Stimulated activated CD8-positive, alpha-beta memory T cell treated with anti-CD3 and anti-CD28 coated beads, Interleukin-7, amount 100 ng/mL, for 24 hours (primary cell): Measurements from ENCODE around the gene HIRA.
"Not testable (repeated sequence)": the region's sequence is repeated elsewhere in the genome, so short reads cannot be mapped to it uniquely, and the experiment has no call there.

Experiments
- DNase-seq: peaks from one replicate; pipeline ENCODE4 v3.0.0-alpha.2; 2020; ENCODE audit warnings: low read depth

Gene HIRA

DNA sequence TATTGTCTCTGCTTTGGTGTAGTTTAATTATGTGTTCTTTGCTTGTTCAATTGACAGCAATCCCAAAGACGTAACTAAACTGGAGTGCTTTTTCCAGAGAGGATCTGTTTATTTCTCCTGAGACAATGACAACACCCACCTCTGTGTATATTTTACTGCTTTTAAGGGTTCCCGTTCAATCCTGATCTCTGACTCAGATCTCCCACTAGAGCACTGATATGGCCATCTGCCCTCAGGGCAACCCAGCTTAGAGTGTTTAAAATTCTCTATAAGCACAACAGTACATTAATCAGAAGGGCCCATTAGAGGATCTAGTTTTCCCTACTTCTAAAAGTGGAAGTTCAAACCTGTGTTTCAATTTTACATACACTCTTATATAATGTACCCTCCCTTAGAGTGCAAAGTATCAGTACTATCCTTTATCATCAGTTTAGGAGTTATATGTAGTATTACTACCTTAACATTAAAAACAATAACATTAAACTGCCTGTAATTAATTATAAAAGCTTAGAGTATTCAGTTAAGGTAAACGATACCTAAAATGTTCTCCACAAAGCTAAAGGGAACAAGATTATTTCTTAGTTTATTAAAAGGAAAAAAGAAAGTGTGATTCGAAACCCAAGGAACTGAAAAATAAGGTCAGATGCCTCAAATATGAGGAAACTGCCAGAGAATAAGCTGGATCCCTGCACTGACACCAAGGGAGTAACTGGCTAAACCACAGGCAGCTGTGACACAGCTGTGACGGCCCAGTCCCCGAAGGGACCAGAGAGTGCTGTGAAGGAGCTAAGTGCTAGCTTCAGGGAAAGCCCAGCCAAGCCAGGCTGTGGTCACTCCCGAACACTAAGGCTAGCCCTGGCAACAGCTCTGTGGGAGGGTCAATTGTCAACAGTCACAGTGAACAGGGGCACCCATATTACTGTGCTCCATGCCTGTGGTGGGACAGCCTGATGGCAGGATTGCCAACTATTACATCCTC is 32.2 kb upstream of the HIRA start:
- no peak for DNase-seq

DNA sequence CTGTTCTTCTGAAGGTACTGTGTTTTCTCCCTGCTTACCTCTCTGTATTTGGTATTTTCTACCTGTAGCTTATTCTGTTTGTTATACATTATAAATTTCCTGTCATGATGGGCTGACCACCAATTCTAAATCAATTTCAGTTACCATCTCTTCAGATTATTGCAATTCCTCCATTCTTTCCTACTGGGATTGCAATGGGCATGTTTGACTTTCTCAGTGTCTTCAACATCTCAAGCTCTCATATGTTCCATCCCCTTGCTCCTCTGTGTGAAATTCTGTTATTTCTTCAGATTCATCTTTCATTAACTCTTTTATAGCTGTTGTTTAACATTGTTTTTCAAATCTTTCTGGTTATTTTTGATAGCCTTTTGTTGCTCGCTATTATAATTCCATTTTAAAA is 31.5 kb upstream of the HIRA start:
- DNase-seq = no peak

DNA sequence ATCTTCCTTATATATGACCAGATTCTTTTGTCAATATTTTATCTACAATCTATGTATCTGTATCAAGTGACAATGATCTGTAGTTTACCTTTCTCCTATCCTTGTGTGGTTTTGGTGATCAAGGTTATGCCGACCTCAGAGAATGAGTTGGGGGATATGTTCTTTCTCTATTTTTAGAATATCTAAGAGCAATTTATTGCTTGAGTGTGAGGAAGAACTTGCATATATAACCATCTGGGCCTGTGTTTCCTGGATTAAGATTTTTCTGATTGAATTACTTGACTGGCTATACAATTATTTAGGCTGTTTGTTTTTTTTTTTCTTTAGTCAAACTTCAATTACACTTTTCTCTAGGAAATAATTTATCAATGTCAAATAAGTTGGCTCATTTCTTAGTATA is 30.0 kb upstream of the HIRA start:
- no peak for DNase-seq

DNA sequence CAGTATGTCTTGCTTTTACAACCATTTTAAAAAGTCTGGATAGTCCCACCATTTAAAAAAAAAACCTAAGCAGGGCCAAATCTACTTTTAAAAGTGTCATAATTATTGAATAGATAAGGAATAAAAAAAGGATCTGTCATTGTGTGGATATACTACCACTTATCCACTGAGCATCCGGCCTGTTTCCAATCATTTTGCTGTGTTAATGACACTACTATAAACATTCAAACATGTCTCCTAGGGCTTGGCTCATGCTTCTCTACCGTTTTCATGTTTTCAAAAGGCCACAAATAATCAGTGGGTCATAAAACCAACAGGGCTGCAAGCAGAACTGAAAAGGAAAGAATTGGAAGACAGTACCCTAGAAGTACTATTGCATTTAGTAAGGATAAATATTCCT is 28.5 kb upstream of the HIRA start:
- no peak for DNase-seq

DNA sequence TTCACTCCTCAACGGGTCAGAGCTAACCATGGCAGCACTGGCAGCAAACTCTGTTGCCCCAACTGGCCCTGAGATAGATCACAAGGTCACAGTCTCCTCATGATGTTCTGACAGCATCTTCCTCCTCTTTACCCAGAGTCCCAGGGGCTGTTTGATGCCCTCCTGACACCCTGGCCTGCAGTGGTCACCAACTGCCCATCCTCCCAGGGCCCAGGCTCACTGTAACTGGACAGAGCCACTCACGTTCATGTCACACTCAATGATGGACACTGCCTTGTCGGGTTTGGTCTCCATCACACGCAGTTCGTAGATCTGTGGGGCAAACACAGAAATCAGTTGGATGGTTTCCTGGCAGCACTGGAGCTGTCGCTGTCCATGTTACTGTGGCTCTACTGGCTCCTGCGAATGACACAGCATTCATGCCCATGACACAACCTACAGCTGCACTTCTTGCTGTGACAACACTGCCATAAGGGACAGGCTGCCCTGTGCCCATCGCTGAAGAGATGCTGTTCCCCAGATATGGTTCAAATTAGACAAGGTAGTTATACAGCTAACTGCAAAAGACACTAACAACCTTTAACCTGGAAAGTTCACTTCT is 26.4 kb upstream of the HIRA start:
- no peak for DNase-seq

DNA sequence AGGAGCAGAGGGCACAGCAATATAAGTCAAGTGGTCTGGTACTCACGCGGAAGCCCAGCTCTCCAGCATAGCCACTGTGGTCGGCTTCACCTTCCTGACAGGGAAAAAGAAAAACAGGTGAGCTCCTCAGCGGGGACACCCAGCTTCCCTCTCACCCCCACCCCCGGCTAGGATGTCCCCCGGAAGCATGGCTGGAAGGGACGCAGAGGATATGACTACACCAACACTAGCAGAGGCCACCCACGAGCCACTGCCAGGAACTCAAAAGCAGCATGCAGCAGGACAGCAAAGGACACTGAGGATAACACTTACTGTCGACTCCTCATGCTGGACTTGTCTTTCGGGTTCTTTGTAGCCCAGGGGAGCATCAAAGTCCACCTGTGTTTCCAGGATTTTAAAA is 25.0 kb upstream of the HIRA start:
- no peak for DNase-seq

DNA sequence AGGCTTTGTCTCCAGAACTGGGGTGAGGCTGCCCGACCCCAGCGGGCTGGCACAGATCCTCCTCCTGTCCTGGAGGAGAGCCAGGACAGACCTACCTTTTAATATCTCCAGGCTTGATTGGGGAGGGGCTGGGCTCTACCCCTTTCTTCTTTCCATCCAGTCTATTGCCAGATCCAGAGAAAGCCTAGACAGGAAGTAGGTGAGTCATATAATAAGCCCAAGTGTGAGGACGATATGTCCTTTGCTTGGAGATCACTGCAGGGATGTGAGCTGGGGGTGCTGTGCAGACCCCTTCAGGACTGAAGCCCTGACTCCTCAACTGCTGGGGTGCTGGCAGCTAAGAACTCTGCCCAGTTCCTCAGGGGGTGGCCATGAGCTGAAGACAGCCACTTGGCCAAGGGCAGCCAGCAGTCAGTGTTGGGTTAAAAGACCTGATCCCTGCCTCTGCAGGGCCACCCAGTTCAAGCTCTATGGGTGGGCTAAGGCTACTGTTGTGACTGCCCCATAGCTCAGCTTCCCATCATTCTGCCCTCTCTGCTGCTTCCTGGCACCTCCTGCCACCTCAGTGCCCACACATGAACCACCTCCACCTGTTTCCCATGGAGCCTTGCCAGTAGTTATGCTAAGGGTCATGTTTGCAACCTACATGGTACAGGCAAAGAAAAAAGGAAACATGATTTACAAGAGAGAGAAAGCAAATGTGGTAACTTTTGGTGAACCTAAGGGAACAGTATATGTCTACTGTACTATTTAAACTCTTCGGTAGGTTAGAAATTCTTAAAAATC is 24.2 kb upstream of the HIRA start:
- no peak for DNase-seq

DNA sequence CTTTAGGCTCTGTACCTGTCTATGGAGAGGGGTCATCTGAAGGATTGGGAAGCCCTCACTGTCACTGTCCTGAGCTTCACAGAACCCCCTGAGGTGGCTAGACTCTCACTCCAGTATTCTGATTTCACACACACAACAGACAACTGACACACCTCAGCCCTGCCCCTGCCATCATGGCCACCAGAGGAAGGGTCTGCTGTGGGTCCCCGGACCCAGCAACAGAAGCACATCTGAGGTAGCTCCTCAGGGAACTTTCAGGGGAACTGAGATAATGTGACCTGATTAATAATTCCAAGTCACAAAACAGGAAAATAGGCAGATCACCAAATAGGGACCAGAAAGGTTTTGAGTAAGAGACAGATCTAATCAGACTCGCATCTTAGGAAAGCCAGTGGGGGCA is 23.5 kb upstream of the HIRA start:
- no peak for DNase-seq

DNA sequence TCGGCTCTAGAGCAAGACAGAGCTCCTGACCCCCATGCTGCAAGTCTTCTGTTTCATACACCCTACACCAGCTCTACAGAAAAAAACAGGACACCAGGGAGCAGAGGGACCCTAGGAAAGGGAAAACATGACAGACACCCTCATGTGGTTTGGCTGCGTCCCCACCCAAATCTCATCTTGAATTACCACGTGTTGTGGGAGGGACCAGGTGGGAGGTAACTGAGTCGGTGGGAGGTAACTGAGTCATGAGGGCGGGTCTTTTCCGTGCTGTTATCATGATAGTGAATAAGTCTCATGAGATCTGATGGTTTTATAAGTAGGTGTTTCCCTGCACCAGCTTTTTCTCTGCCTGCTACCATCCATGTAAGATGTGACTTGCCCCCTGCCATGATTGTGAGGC is 22.6 kb upstream of the HIRA start:
- no peak for DNase-seq

DNA sequence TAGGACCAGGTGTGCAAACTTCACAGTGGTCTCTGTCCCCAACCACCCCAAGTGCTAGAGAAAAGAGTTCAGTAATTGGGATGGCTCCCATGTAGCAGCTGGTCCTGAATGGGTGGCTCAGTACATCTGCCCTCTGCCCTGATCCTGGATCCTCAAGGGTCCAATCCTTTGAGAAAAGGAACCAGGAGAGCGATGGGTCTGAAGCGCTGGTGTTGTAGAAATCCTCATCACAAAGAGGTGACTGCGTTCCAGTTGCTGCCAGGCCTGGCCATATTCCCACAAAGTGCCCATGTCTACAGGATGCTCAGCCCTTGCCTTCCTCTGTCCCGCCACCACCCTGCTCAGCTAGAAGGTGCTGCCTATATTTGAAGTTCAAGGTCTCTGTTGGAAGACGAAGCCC is 22.2 kb upstream of the HIRA start:
- DNase-seq = no peak

DNA sequence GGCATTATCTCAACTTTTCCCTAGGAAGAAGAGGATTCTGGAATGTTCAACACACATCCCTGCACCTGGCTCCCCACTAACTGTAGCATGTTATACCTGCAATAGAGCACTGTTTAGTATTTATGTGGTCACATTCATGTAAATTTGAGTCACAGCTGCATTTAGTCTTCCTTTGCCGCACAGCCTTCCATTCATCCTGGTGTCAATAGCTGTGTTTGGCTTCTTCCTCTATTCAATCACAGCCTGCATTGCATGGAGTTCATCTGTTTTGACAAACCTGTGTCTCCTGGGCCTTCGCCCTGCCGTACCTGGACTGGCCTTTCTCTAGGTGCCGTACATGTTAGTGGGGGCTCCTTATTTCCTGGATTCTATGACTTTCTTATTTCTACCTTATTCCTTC is 20.0 kb upstream of the HIRA start:
- no peak for DNase-seq

DNA sequence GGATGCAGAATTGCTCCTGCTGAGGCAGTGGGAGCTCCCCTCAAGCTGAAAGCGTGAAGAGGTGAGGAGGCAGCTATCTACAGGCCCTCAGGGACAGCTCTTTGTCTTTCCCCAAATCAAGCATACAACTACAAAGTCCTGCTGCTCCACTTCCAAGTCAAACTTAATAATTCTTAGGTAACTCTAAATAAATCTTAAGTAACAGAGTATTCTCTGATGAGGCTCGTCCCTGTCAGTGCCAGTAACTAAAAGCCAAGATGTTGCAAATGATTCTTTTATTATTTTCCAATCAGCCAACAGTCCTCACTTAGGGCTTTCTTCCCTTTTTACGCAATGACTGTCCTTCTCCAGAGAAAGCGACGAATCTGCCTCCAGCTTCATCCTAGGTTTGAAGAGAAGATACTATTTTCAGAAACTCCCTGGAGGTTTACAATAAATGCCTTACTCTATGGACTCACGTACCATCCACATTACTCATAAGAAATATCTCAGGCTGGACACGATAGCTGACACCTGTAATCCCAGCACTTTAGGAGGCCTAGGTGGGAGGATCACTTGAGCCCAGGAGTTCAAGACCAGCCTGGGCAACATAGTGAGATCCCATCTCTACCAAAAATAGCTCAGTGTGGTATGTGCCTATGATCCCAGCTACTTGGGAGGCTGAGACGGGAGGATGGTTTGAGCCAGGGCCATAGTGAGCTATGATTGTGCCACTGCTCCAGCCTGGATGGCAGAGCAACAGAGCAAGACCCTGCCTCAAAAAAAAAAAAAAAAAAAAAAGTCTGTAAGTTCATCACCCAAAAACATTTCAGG is 19.0 kb upstream of the HIRA start:
- no peak for DNase-seq

DNA sequence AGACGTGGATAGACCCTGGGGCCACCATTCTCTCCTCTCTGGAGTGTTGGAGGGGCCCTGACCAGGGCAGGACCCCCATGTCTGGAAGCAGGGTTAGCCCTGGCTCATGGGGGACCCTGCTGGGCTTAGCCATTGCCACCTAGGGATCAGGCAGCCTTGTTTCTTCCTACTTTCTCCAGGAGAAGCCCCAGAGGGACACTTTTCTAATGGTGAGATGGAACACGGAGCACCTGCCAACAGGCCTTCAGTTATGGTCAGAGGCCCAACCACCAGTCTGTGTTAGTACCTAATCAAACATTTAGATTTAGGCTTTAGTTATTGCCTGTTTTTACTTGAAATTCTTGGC is 17.9 kb upstream of the HIRA start:
- DNase-seq = no peak

DNA sequence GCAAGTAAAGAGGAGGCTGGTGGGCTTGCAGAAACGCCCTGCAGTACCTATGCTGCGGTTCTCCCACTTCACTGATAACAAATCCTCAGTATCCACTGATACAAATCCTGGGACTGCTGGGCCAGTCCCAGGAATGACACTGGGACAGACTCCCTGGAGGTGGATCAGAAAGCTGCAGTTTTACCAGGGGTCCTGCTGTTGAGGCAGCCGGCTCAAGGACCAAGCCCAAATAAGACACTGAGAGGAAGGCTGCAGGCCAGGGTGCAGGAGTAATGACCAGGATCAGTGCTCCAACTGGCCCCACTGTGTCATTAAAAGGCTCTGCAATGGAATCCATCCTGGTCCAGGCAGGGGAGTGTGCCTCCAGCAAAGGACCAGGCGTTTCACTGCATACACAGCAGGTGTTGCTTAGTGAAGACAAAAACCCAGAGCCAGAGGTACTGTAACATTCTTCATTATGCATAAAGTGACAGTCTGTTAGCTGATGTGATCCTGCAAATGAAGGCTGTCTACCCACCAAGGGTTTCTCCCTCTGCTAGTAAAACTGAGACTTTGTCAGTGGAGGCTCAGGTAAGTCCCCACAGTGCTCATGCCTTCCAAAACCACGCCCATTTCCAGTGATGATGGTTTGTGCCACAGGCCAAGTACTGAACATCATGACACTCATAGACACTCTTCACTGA is 17.3 kb upstream of the HIRA start:
- DNase-seq = no peak

DNA sequence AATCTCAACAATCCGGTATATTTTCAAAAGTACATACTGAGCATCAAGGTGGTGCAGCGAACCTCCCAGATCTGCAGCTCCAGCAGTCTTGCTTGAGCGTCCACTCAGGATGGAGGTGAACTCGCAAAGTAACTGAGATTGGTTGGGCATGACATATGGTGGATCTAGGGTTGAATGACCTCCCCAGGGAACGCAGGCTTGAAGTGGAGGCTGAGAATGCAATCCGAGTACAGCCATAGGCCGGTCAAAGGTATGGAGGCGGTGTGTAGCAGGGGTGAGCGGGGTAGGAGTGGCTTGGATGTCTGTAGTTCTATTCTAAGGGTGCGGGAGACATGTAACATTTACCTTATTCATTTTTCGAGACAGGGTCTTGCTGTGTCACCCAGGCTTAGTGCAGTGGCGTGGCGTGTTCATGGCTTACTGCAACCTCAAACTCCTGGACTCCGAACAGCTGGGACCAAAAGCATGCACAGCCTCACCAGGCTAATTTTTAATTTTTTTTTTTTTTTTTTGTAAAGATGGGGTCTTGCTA is 16.6 kb upstream of the HIRA start:
- no peak for DNase-seq

DNA sequence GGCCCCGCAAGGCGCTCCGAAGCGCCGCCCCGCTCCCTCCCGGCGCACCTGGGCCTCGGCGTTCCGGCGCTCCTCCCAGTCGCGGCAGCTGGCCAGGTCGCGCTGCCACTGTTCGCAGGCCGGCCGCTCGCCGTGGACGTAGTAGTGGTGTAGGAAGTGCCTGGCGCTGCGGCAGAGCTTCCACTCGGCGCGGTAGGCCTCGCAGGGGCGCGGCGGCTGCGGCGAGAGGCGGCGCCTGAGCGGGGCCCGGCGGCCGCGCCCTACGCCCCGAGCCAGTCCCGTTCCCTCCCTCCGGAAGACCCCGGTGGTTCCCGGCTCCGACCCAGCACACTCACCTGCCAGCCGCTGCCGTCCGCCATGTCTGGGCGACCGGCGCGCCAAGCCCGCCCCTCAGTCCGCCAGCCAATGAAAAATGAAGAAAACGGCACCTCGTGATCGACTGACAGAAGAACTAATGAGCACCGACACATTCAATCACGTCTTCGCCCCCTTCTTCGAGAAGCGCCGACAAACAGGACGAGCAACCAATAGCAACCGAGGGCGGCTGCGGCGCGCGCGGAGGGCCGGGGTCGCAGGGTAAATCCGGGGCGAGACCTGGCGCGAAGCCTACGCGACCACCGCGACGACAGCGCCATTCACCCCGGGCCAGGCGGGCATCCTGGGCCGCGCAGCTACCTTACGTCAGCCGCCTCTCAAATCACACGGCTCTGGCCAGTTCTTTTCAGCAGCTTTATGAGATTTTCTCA is 16.0 kb upstream of the HIRA start, which contains the start of gene C22orf39:
TSS of gene C22orf39 (minus strand) at position 382 of the 746 bp plus-strand sequence. CDS start at position 359, 23 bp downstream.
- DNase-seq = peak; percentile 70

DNA sequence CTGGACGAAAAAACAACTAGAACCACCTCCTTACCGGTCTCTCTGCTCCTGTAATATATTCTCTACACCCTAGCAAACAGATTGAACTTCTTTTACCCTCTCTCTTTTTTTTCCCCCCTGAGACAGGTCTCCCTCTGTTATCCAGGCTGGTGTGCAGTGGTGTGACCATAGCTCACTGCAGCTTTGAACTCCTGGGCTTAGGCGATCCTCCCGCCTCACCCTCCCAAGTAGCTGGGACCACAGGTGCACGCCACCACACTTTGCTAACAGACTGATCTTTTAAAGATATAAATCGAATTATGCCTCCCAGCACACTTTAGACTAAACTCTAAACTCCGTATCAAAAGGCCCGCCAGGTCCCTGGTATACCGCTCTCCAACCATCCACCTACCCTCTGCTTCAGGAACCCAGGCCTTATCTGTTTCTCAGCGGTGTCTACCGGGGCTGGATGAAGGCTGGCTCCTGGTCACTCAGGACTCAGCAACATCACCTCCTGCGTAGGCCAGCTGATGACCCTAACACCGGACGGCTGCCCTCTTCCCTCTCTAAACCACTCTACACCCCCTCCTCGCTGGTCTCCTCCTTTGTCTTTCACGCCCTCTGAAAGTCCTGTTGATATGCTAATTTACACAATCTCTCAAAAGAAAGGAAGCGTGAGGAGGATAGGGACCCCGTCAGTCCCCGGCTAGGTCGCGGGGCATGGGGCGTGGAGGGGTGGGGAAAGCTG is 15.2 kb upstream of the HIRA start:
- DNase-seq = no peak

DNA sequence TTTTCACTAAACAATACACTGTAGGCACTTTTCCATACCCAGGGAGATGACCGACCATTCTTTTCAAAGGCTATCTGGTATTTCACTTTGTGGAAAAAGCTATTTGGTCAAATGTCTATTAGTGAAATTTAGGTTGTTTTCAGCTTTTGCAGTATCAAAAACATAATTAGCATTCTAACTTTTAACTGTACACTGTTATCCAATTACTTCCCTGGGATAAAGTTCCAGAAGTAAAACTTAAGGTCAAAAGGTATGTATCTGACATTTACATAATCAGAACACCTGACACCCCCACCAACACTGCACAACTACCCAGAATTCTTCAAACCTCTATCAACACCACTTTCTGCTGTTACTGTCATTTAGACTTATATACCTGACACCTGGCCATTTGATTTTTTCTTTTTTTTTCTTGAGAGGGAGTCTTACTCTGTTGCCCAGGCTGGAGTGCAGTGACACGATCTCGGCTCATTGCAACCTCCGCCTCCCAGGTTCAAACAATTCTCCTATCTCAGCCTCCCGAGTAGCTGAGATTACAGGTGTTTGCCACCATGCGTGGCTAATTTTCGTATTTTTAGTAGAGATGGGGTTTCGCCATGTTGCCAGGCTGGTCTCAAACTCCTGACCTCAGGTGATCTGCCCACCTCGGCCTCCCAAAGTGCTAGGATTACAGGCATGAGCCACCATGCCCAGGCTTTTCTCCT is 13.9 kb upstream of the HIRA start:
- not testable (repeated sequence) for DNase-seq
